CD8-positive, alpha-beta memory T cell (primary cell): ENCODE measurements around the gene FADS2. TPM values are rescaled to one million over a fixed set of nuclear protein-coding genes. Genes with fewer than 3 reads are reported as not detected.

Experiments
- CTCF ChIA-PET: fragments of 350-600 bp; sonication (Branson Sonifier 250); formaldehyde crosslinking; loops from one replicate; lab custom pipeline; 2021; ENCODE audit warnings: antibody characterized with exemption; lab: Charles Lee
- POLR2A ChIA-PET: fragments of 350-600 bp; sonication (Branson Sonifier 250); formaldehyde crosslinking; loops from one replicate; lab custom pipeline; 2021; ENCODE audit warnings: antibody characterized with exemption; lab: Charles Lee
- DNase-seq, 5 donors: peaks; one replicate each; pipeline versions ENCODE4 v3.0.0 to v3.0.0-alpha.2; 2020 to 2022; ENCODE audit warnings: mixed read lengths in 1 of 5
- H3K27ac ChIP-seq: one replicate; pipeline ENCODE4 v1.7.0; 2013; ENCODE audit warnings: low read depth, mild to moderate bottlenecking, low read length, moderate library complexity
- H3K27me3 ChIP-seq: 2 replicates; pipeline ENCODE4 v1.7.0; 2013; ENCODE audit warnings: low read length, mild to moderate bottlenecking; ENCODE audit not compliant: insufficient read depth, poor library complexity, severe bottlenecking
- H3K36me3 ChIP-seq: 2 replicates; pipeline ENCODE4 v1.7.0; 2013; ENCODE audit warnings: mild to moderate bottlenecking, low read length, moderate library complexity; ENCODE audit not compliant: insufficient read depth
- H3K4me1 ChIP-seq: 2 replicates; pipeline ENCODE4 v1.7.0; 2013; ENCODE audit warnings: mild to moderate bottlenecking, low read length, moderate library complexity; ENCODE audit not compliant: insufficient read depth
- H3K4me3 ChIP-seq: 2 replicates; pipeline ENCODE4 v1.7.0; 2013; ENCODE audit warnings: mild to moderate bottlenecking, low read length
- H3K9me3 ChIP-seq: 2 replicates; pipeline ENCODE4 v1.7.0; 2013; ENCODE audit warnings: mild to moderate bottlenecking, low read length
- H3K27ac Mint-ChIP-seq, 8 donors: one replicate each; pipeline ENCODE4 v1.8.0; 2020 to 2021; ENCODE audit warnings: mixed read lengths in 8 of 8, mild to moderate bottlenecking in 6 of 8, inconsistent platforms in 3 of 8, moderate library complexity in 3 of 8
- H3K27me3 Mint-ChIP-seq, 2 donors: one replicate each; pipeline ENCODE4 v1.8.0; 2020 to 2021; ENCODE audit warnings: mixed read lengths in 2 of 2, mild to moderate bottlenecking in 1 of 2, moderate library complexity in 1 of 2
- H3K36me3 Mint-ChIP-seq, 3 donors: one replicate each; pipeline ENCODE4 v1.8.0; 2020 to 2021; ENCODE audit warnings: mixed read lengths in 3 of 3, inconsistent platforms in 1 of 3, mild to moderate bottlenecking in 1 of 3
- H3K4me1 Mint-ChIP-seq, 3 donors: one replicate each; pipeline ENCODE4 v1.8.0; 2020 to 2021; ENCODE audit warnings: mixed read lengths in 3 of 3, inconsistent platforms in 1 of 3, mild to moderate bottlenecking in 1 of 3
- H3K4me3 Mint-ChIP-seq, 7 donors: one replicate each; pipeline ENCODE4 v1.8.0; 2020 to 2021; ENCODE audit warnings: mixed read lengths in 7 of 7, mild to moderate bottlenecking in 6 of 7, moderate library complexity in 4 of 7, inconsistent platforms in 2 of 7
- H3K9me3 Mint-ChIP-seq, 5 donors: one replicate each; pipeline ENCODE4 v1.8.0; 2020 to 2022; ENCODE audit warnings: mixed read lengths in 5 of 5, mild to moderate bottlenecking in 3 of 5, moderate library complexity in 2 of 5, inconsistent platforms in 1 of 5
- polyA plus RNA-seq: library from polyadenylated mRNA; unstranded; fragments of 300-500 nt; fragmentation: Illumina TruSeq; gene quantifications from one replicate; pipeline ENCODE4 v1.2.3, GENCODE V29; 2021
- total RNA-seq, 2 experiments: library from RNA; stranded (reverse); gene quantifications; one replicate each; pipeline ENCODE4 v1.2.3, GENCODE V29; 2021

FADS2 gene
- total RNA-seq: 1 to 10 TPM; 7.2 to 10.0 TPM
- polyA plus RNA-seq: 0.98 TPM

DNA sequence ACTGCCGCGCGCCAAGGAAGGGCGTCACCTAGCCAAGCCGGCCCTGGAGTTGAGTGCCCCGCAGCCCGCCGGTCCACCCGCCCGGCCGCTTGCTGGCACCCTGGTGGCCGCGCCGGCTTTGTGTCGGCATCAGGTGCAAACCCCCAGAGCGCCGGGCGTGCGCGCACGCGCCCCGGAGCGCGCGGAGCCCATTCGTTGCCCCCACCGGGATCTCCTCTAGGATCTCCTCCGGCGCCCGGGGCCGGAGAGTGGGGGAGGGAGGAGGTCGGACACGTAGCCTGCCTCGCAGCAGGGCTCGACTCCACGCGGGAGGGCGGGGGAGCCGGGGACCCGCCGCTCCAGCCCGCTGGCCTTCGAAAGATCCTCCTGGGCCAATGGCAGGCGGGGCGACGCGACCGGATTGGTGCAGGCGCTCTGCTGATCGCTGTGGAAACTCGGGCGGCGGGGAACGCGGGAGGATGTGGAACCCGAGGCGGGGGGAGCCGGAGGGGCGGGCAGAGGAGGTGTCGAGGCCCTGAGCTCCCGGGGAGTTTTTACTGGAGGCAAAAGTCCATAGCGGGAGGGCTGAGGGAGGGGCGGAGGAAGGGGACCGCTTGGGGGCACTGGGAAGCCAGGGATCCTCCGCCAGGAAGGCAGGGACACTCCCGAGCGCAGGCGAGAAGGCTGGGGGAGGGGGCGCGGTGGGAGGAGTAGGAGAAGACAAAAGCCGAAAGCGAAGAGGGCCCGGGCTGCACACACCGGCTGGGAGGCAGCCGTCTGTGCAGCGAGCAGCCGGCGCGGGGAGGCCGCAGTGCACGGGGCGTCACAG is at the start of gene FADS2:
TSS of gene FADS2 (plus strand) at position 730 of the 808 bp plus-strand sequence. CDS start 91 bp downstream, outside the sequence.
- DNase-seq: peak; percentile 46 to 70 (median 55)
- ChIA-PET CTCF (interaction anchor here (1.0 kb wide), 1 partner anchor 12 kb away, joined by 3 read pairs; no protein-coding TSS in a partner anchor), POLR2A (interaction anchor here (0.6 kb wide), 1 partner anchor 140 kb away, joined by 3 read pairs; the partner anchor contains the start of gene FTH1)
- Histone ChIP-seq H3K36me3 (no peaks in the 10 kb centered on the region), H3K4me1 (peaks cover 11% of the 10 kb centered on the region), H3K4me3 (peak within 1 kb of the TSS; percentile 64), H3K27ac (no peak within 1 kb of the TSS), H3K27me3 (no peaks in the 10 kb centered on the region), H3K9me3 (no peaks in the 10 kb centered on the region)
- Mint-ChIP-seq H3K27me3 (peaks cover 33 to 55% of the 10 kb centered on the region in 2 donors), H3K9me3 (no peaks in the 10 kb centered on the region), H3K36me3 (no peaks in the 10 kb centered on the region), H3K4me1 (peaks cover 7 to 47% (median 26%) of the 10 kb centered on the region in 3 donors), H3K27ac (peak within 1 kb of the TSS in 5 of 8 donors; percentile 47 to 90 (median 58)), H3K4me3 (peak within 1 kb of the TSS; percentile 76 to 92 (median 85))

DNA sequence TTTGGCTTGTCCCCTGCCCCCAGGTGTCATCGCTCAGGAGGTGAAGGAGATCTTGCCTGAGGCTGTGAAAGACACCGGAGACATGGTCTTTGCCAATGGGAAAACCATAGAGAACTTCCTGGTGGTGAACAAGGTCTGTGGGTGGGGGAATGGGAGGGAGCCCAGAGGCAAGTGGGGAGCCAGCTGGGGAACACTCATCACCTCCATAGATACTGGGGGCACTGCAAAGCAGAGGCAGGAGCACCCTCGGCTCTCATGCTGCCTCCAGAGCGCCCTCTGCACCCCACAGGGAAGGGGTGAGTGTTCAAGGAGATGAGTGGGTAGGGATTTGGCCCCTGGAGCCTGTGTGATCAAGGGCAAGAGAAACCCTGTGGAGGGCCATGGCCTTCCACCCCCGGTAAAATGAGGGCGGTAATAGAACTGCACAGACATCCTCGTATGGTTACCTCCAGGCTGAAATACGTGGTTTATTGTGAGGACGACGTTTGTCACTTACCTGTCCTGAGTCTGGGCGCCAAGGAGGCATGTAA is 49.7 kb upstream of the FADS2 start:
- peak overlapping the region in 6 of 7 donors; percentile 45 to 77 (median 58) for H3K4me3 Mint-ChIP-seq
- H3K27ac ChIP-seq: no peak overlapping the region
- peak overlapping the region in 1 of 8 donors; percentile 63 for H3K27ac Mint-ChIP-seq
- H3K4me1 Mint-ChIP-seq: peaks cover 10 to 23% (median 19%) of the 10 kb centered on the region in 3 donors
- H3K36me3 ChIP-seq: no peaks in the 10 kb centered on the region
- no peaks in the 10 kb centered on the region for H3K9me3 Mint-ChIP-seq
- H3K27me3 Mint-ChIP-seq: peaks cover 0 to 4% of the 10 kb centered on the region in 2 donors
- peaks cover 6% of the 10 kb centered on the region for H3K4me1 ChIP-seq
- POLR2A ChIA-PET: no interaction called here
- peaks cover 0 to 5% (median 0%) of the 10 kb centered on the region in 3 donors for H3K36me3 Mint-ChIP-seq
- no peak overlapping the region for H3K4me3 ChIP-seq
- H3K9me3 ChIP-seq: no peaks in the 10 kb centered on the region
- no peak for DNase-seq
- no peaks in the 10 kb centered on the region for H3K27me3 ChIP-seq
- CTCF ChIA-PET: interaction anchor here (1.0 to 1.7 kb wide), 3 partner anchors 19 to 330 kb away, joined by 3 to 4 read pairs (median 3); no protein-coding TSS in a partner anchor

DNA sequence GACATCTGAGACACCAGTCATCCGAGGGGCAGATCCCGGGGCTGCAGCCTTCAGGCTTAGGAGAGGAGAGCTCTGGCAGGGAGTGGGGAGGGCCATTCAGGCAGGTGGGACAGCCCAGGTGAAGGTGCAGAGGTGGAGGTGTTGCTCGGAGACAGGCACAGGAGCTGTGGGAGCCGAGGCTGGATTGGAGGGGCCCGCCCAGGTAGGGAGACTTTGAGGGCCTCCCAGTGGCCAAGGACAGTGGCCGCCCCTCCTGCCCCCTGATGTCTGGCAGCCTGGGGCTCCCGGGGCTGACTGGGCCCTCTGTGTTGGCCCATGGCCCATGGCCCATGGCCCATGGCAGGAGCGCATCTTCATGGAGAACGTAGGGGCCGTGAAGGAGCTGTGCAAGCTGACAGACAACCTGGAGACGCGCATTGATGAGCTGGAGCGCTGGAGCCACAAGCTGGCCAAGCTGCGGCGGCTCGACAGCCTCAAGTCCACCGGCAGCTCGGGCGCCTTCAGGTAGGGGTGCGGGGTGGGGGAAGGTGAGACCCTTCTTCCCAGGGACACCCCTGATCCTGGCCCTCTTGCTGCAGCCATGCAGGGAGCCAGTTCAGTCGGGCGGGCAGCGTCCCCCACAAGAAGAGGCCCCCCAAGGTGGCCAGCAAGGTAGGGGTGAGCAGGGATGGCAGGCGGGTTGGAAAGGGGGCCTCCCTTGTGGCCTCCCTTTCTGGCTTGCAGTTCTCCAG is 49.0 kb upstream of the FADS2 start:
- CTCF ChIA-PET: interaction anchor here (1.0 to 1.7 kb wide), 3 partner anchors 18 to 330 kb away, joined by 3 to 4 read pairs (median 3); no protein-coding TSS in a partner anchor
- POLR2A ChIA-PET: no interaction called here
- Histone ChIP-seq H3K27me3 (no peaks in the 10 kb centered on the region), H3K9me3 (no peaks in the 10 kb centered on the region), H3K4me3 (no peak overlapping the region), H3K36me3 (no peaks in the 10 kb centered on the region), H3K4me1 (peaks cover 6% of the 10 kb centered on the region), H3K27ac (no peak overlapping the region)
- DNase-seq: no peak
- Mint-ChIP-seq H3K27ac (peak overlapping the region in 1 of 8 donors; percentile 15), H3K36me3 (peaks cover 0 to 8% (median 0%) of the 10 kb centered on the region in 3 donors), H3K4me1 (peaks cover 10 to 23% (median 19%) of the 10 kb centered on the region in 3 donors), H3K9me3 (no peaks in the 10 kb centered on the region), H3K27me3 (peaks cover 0 to 4% of the 10 kb centered on the region in 2 donors), H3K4me3 (no peak overlapping the region)

DNA sequence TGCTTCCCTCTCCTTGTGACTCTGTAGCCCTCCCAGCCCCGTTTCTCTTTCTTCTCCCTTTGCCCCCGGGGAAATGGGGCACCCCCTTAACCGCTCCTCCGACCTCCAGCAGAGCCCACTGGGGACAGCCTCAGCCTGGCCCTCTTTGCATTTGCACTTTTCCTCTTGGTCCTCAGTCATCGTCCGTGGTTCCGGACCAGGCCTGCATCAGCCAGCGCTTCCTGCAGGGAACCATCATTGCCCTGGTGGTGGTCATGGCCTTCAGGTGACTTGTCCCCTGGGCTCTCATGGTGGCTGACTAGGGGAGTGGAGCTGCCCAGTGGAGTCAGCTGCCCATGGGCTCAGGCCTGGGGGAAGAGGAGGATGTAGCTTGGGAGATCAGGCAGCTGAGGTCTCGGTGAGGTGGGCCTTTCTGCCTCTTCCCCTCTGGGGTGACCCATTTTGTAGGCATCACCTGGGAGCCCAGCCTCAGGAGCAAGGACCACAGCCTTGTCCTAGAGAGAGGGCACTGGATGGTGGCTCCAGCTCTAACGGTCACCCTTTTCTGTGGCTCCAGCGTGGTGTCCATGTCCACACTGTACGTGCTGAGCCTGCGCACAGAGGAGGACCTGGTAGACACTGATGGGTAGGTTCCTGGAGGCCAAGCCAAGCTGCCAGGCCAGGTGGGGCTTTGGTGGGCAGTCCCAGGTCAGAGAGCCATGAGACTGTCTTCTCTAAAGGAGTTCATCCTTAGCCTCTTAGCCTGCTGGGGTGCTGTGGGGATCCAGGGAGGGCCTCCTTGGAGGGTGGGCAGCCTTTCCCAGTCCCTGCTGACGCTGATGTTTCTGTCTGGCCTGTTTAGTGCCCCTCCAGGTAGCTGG is 48.2 kb upstream of the FADS2 start:
- no peaks in the 10 kb centered on the region for H3K27me3 ChIP-seq
- no peak overlapping the region for H3K4me3 Mint-ChIP-seq
- no peak for DNase-seq
- H3K4me1 Mint-ChIP-seq: peaks cover 10 to 20% (median 15%) of the 10 kb centered on the region in 3 donors
- H3K4me3 ChIP-seq: no peak overlapping the region
- H3K27me3 Mint-ChIP-seq: peaks cover 0 to 4% of the 10 kb centered on the region in 2 donors
- POLR2A ChIA-PET: interaction anchor here (0.9 kb wide), 1 partner anchor 17 kb away, joined by 5 read pairs; no protein-coding TSS in a partner anchor
- H3K4me1 ChIP-seq: peaks cover 6% of the 10 kb centered on the region
- H3K27ac Mint-ChIP-seq: peak overlapping the region in 1 of 8 donors; percentile 45
- no peaks in the 10 kb centered on the region for H3K9me3 Mint-ChIP-seq
- CTCF ChIA-PET: interaction anchor here (1.4 to 1.7 kb wide), 2 partner anchors 17 to 26 kb away, joined by 3 to 4 read pairs; no protein-coding TSS in a partner anchor
- H3K36me3 ChIP-seq: no peaks in the 10 kb centered on the region
- no peak overlapping the region for H3K27ac ChIP-seq
- H3K36me3 Mint-ChIP-seq: peaks cover 0 to 16% (median 0%) of the 10 kb centered on the region in 3 donors
- H3K9me3 ChIP-seq: no peaks in the 10 kb centered on the region

DNA sequence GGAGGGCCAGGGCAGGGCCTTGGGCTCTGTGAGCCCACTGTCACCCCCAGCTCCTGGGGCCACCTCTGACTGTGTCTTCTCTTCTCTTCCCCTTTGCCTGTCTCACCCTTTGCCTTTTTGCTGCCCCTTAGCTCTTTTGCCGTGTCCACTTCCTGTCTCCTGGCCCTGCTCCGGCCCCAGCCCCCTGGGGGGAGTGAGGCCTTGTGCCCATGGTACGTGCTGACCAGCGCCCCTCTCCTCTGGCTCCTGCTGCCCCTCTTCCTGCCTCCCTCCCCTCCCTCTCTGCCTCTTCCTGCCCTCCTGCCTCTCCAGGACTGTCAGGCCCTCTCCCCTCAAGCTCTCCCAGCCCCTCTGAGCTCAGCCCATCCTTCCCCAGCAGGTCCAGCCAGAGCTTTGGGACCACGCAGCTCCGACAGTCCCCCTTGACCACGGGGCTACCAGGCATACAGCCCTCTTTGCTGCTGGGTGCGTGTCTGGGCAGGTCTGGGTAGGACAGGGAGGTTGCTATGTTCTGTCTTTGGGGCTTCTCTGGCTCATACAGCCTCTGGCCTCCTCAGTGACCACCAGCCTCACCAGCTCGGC is 47.4 kb upstream of the FADS2 start:
- Mint-ChIP-seq H3K27me3 (peaks cover 0 to 3% of the 10 kb centered on the region in 2 donors), H3K27ac (peak overlapping the region in 1 of 8 donors; percentile 45), H3K9me3 (no peaks in the 10 kb centered on the region), H3K36me3 (peaks cover 0 to 24% (median 2%) of the 10 kb centered on the region in 3 donors), H3K4me3 (no peak overlapping the region), H3K4me1 (peaks cover 10 to 16% (median 12%) of the 10 kb centered on the region in 3 donors)
- Histone ChIP-seq H3K4me3 (no peak overlapping the region), H3K36me3 (no peaks in the 10 kb centered on the region), H3K9me3 (no peaks in the 10 kb centered on the region), H3K27me3 (no peaks in the 10 kb centered on the region), H3K4me1 (peaks cover 6% of the 10 kb centered on the region), H3K27ac (no peak overlapping the region)
- POLR2A ChIA-PET: interaction anchor here (0.9 kb wide), 1 partner anchor 16 kb away, joined by 5 read pairs; no protein-coding TSS in a partner anchor
- CTCF ChIA-PET: interaction anchor here (1.0 kb wide), 1 partner anchor 30 kb away, joined by 3 read pairs; no protein-coding TSS in a partner anchor
- DNase-seq: no peak

DNA sequence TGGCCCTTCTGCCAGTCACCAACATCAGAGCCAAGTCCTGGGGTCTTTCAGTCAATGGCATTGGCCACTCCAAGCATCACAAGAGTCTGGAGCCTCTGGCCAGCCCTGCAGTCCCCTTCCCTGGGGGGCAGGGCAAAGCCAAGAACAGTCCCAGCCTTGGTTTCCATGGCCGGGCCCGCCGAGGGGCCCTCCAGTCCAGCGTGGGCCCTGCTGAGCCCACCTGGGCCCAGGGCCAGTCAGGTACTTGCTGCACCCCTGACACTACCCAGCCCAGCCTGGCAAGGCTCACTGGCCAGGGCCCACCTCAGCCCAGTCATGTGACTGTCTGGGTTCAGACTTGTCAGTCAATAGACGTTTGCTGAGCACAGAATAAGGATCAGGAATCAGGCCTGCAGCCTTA is 46.5 kb upstream of the FADS2 start:
- Mint-ChIP-seq H3K27me3 (no peaks in the 10 kb centered on the region), H3K4me3 (no peak overlapping the region), H3K27ac (peak overlapping the region in 1 of 8 donors; percentile 60), H3K4me1 (peaks cover 6 to 11% (median 8%) of the 10 kb centered on the region in 3 donors), H3K36me3 (peaks cover 0 to 32% (median 2%) of the 10 kb centered on the region in 3 donors), H3K9me3 (no peaks in the 10 kb centered on the region)
- no peak for DNase-seq
- H3K4me3 ChIP-seq: no peak overlapping the region
- peaks cover 6% of the 10 kb centered on the region for H3K4me1 ChIP-seq
- H3K27ac ChIP-seq: no peak overlapping the region
- no peaks in the 10 kb centered on the region for H3K27me3 ChIP-seq
- peaks cover 4% of the 10 kb centered on the region for H3K36me3 ChIP-seq
- no peaks in the 10 kb centered on the region for H3K9me3 ChIP-seq
- CTCF ChIA-PET: interaction anchor here (1.0 kb wide), 1 partner anchor 31 kb away, joined by 3 read pairs; no protein-coding TSS in a partner anchor
- POLR2A ChIA-PET: no interaction called here
